ENCODE measurements around the gene COQ3.

COQ3 gene

GRCh38 chr6:99390896-99391295, 3.1 kb downstream of the COQ3 start:
- no peak overlapping the region for H3K4me3 ChIP-seq (ENCODE audit: low read depth, low read length)

DNA sequence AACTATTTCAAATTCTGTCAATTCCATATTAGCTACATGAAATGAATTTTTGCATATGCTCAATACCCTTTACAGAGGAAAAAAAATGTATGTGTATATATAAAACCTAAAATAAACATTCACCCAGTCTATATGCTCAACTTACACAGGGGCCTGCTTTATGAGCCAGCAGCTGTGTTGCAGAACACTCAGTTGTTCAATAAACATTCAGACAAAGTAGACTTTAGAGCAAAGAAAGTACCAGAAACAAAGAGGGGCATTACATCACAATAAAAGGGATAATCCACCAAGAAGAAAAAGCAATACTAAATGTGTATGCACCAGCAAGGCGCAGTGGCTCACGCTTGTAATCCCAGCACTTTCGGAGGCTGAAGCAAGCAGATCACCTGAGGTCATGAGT, 9.5 kb downstream of the COQ3 start:
- TF ChIP-seq CTCF (IDR thresholded peaks at IDR 0.05; ENCODE audit: borderline replicate concordance, insufficient read depth, low read depth, low read length) = no peak
- H3K4me3 ChIP-seq (ENCODE audit: low read depth, low read length) = no peak overlapping the region

More at GRCh38 chr6:99390896-99391295, 3.1 kb downstream of the COQ3 start:
- no peak for TF ChIP-seq CTCF (IDR thresholded peaks at IDR 0.05; ENCODE audit: borderline replicate concordance, insufficient read depth, low read depth, low read length)

- no peak overlapping the region for H3K4me3 ChIP-seq (ENCODE audit: low read depth, low read length)
- TF ChIP-seq CTCF (IDR thresholded peaks at IDR 0.05; ENCODE audit: borderline replicate concordance, insufficient read depth, low read depth, low read length) = no peak
These were observed 15.4 kb downstream of the COQ3 start for GRCh38 chr6:99378636-99379035.

GRCh38 chr6:99369533-99369932, 24.5 kb downstream of the COQ3 start:
- no peak overlapping the region for H3K4me3 ChIP-seq (ENCODE audit: low read depth, low read length)
- TF ChIP-seq CTCF (IDR thresholded peaks at IDR 0.05; ENCODE audit: borderline replicate concordance, insufficient read depth, low read depth, low read length) = no peak

DNA sequence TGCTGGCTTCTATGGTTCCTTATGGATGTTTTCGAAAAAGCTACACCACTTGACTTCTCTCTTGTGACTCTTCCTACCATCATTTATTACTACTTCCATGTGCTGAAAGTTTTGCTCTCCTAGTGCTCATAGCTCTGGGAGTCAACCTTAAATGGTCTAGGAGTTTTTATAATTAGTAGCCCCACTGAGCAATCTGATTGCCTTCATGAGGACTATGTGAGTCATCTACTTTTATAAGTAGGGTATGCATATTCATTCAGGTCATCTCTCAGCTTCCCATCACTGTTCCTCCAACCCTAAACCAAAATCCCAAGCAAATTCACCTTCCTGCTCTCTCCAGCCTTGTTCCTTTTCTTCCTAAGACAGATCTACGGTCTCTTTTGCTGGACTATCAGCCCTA, 27.1 kb downstream of the COQ3 start:
- no peak overlapping the region for H3K4me3 ChIP-seq (ENCODE audit: low read depth, low read length)
- no peak for TF ChIP-seq CTCF (IDR thresholded peaks at IDR 0.05; ENCODE audit: borderline replicate concordance, insufficient read depth, low read depth, low read length)

DNA sequence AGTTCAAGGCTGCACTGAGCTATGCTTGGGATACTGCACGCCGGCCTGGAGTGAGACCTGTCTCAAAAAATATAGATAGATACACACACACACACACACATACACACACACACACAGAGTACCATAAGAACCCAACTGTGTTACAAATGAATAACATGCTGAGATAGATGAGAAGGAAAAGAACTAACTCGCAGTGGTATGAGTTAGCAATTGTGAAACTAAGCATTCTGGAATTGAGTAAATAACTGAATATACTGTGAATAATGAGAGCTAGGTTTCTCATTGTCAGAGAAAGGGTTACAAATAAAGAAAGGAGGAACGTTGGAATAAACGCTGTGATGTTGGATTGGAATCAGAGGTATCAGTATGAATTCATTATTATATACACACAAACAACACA, 30.0 kb downstream of the COQ3 start:
- no peak overlapping the region for H3K4me3 ChIP-seq (ENCODE audit: low read depth, low read length)
- TF ChIP-seq CTCF (IDR thresholded peaks at IDR 0.05; ENCODE audit: borderline replicate concordance, insufficient read depth, low read depth, low read length) = no peak

GRCh38 chr6:99362678-99363268, 31.2 kb downstream of the COQ3 start:
- no peak overlapping the region for H3K4me3 ChIP-seq (ENCODE audit: low read depth, low read length)
- no peak for TF ChIP-seq CTCF (IDR thresholded peaks at IDR 0.05; ENCODE audit: borderline replicate concordance, insufficient read depth, low read depth, low read length)

Measured in GM12875 (cell line).